HG03342 (cell line): Measurements from ENCODE around the gene PPP2R5D.
"Not testable (repeated sequence)": the region's sequence is repeated elsewhere in the genome, so short reads cannot be mapped to it uniquely, and the experiment has no call there.

Experiments
- ATAC-seq: cut with Tn5 transposase; IDR thresholded peaks from one replicate; pipeline ENCODE4 v1.9.1; 2021; ENCODE audit warnings: mild to moderate bottlenecking, moderate library complexity; ENCODE audit not compliant: unreplicated experiment

The PPP2R5D gene

DNA sequence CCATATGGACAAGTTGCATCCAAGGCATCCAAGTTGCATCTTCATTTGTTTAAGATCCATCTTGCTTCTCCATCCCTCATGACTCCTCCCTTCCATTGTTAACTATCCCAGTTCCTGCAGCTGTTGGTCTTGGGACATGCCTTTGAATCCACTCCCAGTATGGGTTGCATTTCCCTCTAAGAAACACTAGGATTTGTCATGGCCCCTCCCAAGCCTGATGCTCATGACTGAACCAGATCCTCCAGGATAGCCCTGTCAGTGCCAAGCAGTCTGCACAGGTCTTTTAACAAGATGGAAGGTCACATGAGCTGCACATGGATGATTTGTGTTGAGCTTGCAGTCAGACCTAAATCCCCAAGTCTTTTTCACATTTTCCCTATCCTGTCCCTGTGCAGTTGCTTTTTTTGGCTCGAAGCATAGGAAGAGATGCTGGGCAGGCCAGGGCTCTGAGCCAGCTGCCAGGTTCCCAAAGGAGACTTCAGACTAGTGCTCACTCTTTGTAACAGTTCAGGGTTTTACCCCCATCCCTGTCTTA, 4.2 kb downstream of the PPP2R5D start:
- ATAC-seq = no peak

DNA sequence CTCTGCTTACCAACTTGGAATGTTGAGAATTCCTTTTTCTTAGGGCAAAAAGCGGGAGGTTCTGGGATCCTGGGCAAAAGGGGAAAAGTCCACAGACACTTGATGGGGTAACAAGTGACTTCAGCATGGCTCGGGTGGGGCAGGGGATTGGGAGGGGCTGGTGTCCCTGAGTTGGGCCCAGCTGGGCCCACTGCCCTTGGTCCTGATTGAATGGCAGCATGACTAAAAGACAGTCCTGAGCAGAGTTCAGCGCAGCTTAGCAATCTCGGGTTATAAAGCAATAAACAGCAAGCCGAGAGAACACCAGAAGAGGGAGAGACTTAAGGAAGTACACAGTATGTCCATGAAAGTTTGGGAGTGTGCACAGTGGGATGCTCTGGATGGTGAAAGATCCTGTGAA, 5.6 kb downstream of the PPP2R5D start:
- ATAC-seq = no peak

DNA sequence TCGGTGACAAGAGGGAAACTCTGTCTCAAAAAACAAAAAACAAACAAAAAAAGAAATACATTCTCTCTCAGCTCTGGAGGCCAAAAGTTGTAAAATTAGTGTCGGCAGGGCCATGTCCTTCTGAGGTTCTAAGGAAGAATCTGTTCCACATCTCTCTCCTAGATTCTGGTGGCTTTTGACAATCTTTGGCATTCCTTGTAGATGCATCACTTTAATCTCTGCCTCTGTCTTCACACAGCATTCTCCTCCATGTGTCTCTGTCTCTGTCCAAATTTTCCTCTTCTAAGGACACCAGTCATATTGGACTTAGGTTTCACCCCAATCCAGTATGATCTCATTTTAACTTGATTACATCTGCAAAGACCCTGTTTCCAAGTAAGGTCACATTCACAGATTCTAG, 9.1 kb downstream of the PPP2R5D start:
- no peak for ATAC-seq

DNA sequence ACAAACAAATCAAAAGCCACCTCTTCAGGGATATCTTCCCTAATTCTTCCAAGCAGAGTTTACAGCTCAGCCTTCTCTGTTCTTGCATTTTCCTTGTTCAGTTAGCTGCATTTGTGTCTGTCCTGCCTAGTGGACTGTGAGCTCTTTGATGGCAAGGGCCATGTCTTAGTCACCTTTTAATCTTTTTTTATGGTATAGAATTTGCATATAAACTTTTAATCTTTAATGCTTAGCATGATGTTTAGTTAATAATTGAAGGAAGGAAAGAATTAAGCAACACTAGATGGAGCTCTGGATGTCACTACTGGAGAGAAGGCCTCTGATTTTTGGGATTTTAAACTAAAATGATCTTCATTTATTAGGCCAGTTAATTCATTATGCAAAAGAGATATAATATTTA, 12.1 kb downstream of the PPP2R5D start:
- no peak for ATAC-seq

DNA sequence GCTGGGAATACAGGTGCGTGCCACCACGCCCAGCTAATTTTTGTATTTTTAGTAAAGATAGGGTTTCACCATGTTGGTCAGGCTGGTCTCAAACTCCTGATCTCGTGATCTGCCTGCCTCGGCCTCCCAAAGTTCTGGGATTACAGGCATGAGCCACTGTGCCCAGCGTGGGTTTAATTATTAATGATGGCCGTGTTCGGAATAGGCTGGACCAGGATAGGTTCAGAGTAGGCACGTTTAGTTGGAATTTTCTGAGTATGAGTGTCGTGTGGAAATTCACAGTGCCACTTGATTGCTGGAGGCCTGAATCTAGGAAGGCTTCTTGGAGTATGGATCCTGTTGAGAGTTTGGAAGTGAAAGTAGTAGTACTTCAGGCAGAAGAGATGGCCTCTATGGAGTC, 13.8 kb downstream of the PPP2R5D start:
- ATAC-seq = not testable (repeated sequence)

DNA sequence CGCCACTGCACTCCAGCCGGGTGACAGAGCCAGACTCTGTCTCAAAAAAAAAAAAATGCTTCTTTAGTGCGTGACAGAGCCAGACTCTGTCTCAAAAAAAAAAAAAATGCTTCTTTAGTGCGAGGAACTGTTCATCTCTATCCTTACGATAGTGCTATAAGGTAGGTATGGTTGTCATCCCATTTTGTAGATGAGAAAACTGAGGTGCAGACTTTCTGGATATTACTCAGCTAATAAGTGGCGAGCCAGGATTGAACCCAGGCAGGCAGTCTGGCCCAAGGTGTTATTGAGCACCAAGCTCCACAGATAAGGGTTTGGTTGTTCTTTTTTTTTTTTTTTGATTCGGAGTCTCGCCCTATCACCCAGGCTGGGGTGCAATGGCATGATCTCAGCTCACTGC, 17.5 kb downstream of the PPP2R5D start:
- no peak for ATAC-seq

DNA sequence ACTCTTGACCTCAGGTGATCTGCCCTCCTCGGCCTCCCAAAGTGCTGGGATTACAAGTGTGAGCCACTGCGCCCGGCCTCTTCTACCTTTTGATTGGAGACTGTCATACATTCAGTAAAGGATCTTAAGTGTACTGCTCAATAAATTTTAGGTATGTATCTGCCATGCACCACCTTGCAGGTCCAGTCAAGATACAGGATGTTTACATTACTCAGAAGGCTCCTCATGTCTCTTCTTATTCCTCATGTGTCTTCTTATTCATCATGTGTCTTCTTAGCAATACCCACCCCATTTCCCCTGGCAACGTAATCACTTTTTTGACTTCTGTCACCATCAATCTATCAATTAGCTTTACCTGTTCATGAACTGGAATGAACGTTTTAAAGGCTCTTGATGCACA, 21.5 kb downstream of the PPP2R5D start:
- ATAC-seq = no peak

DNA sequence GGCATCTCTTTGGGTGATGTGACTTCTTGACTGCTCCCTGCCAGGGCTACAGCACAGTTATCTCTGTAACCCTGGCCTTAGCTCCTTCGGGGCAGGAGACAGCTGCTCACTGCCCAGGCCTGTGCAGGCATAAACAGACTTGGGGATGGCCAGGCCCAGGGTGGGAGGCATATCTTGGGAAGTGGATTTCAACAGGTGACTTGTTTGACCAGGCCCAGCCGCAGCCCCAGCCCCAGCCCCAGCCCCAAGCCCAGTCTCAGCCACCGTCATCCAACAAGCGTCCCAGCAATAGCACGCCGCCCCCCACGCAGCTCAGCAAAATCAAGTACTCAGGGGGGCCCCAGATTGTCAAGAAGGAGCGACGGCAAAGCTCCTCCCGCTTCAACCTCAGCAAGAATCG, 21.9 kb downstream of the PPP2R5D start:
- no peak for ATAC-seq

DNA sequence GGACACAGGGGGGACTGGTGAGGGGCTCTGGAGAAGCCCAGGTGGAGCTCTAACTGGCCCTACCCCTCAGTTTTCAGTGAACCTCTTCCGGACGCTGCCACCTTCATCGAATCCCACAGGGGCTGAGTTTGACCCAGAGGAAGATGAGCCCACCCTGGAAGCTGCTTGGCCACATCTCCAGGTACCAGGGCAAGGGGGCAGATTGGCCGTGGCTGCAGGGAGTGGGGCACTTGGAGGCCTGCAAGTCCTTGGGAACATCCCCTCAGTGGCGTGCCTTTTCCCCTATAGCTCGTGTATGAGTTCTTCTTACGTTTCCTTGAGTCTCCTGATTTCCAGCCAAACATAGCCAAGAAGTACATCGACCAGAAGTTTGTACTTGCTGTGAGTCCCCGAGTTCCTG, 22.8 kb downstream of the PPP2R5D start:
- ATAC-seq = no peak

DNA sequence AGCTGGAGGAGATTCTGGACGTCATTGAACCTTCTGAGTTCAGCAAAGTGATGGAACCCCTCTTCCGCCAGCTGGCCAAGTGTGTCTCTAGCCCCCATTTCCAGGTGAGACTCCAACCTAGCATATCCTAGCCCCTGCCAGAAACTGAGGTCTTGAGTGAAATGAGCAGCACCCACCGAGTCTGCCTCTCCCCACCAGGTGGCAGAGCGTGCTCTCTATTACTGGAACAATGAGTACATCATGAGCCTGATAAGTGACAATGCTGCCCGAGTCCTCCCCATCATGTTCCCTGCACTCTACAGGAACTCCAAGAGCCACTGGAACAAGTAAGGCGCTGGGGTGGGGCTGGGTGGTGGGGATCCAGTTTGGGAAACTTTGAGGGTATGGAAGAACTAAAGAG, 24.8 kb downstream of the PPP2R5D start:
- no peak for ATAC-seq

DNA sequence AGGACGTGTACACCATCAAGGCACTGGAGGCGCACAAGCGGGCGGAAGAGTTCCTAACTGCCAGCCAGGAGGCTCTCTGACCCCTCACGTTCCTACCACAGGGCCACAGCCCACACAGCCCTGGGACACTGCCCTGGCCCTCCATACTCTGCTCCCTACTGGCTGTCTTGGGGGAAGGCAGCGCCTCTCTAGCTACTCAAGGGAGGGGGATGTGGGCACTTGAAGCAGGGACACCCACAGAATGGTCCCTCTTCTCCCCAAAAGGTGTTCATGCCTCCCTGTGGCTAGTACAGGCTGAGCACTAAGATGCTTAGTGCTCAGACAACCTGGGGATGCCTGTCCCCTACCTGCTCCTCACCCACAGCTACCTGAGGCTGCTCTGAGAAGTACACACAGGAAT, 26.8 kb downstream of the PPP2R5D start:
- no peak for ATAC-seq

DNA sequence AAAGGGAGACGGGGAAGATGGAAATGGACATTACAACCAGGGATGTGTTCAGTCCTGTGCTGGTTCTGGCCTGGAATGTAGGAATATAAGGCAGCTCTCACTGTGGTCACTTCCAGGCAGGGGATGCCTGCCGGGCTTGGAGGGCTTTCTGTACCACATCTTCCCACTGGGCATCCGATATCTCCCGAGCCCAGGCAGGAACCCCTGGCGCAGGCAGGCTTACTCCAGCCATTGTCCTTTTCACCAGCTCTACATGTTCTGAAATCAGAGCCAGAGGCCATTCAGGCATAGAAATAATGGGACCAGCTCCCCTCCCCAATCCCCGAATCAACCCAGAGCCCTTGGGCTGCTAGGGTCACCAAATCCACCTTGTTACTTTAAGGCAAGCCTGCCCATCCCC, 28.0 kb downstream of the PPP2R5D start:
- no peak for ATAC-seq

DNA sequence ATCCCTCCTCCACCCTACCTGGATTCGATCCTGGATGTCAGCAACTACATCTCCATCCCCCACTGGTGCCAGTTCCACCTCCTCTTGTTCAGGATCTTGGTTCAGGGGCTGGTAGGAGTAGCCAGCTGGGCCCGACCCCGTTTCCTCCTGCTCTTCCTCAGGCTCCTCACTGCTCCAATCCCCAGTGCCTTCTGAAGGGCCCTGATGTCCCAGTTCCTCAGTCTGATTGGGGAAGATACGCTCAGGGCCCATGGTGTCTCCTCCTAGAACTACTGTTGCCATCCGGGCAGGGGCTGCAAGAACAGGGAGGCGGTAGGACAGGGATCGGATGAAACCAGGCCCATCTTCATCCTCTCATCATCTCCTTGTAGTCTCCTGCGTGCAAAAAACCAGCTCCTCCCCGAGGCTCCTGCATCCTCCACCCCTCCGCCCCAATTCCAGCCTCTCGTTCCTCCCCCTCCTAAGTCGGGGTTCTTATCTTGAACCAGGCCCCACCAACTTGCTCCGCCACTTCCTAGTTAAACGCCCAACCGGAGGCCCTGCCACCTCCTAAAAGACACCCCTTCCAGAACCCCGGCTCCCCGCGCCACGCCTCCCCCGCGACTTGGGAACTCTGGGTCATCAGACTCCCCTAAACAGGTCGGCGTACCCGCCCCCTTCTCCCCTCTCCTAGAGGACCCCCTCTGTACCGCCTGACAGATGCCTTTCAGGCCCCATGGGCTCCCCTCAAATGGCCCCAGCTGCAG, 28.9 kb downstream of the PPP2R5D start:
- ATAC-seq = peak; percentile 12

DNA sequence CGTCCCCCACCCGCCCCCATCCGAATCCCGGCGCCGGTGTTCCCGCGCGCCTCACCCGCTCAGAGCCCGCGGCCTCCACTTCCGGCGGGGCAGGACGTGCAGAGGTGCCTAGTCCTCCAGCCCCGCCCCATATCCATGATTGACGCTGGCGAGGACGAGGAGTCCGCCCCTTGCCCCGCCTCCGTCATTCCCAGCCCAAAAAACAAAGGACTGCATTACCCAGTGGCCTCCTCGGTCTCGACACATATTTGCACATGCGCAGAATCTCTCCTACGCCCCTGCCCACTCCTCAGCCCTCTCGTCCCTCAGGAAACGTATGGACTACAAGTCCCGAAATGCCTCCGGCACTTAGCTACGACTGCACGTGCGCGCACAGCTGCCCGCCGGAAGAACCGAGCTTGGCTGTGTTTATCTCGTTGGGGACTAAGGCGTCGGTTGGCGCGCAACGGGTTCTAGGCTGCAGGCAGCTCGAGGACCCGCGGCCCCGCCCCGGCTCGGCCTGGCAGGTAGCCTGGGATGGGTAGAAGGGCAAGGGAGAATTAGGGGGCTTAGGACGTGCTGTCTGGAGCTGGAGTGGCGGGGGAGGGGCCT, 29.6 kb downstream of the PPP2R5D start, which contains the start of the genes KLHDC3 and MEA1:
KLHDC3 (plus strand) TSS at position 407 of the 591 bp plus-strand sequence. CDS start 2,944 bp downstream, outside the sequence.
MEA1 (minus strand) TSS at position 104 of the 591 bp plus-strand sequence. CDS start 133 bp downstream, outside the sequence.
- ATAC-seq = peak; percentile 92

DNA sequence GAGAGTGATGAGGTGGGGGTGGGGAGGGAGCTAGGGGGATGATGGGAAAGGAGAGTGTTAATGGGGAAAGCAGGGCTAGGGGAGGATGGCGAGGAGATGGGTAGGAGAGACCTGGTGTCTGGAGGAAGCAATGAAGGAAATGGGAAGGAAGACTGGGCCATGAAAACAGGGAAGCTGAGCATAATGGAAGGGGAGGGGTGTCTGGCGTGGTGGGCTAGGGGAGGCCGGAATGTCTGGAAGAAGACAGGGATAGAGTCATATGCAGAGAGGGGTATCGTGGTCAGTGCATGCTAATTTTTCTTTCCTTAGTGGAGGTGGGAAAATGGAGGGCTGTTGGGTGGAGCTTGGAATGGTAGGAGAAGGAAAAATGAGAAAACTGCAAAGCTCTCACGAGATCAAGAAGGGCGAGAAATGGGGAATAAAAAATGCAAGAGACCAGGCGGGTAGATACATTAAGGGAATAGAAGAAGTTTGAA, 30.1 kb downstream of the PPP2R5D start:
- no peak for ATAC-seq

DNA sequence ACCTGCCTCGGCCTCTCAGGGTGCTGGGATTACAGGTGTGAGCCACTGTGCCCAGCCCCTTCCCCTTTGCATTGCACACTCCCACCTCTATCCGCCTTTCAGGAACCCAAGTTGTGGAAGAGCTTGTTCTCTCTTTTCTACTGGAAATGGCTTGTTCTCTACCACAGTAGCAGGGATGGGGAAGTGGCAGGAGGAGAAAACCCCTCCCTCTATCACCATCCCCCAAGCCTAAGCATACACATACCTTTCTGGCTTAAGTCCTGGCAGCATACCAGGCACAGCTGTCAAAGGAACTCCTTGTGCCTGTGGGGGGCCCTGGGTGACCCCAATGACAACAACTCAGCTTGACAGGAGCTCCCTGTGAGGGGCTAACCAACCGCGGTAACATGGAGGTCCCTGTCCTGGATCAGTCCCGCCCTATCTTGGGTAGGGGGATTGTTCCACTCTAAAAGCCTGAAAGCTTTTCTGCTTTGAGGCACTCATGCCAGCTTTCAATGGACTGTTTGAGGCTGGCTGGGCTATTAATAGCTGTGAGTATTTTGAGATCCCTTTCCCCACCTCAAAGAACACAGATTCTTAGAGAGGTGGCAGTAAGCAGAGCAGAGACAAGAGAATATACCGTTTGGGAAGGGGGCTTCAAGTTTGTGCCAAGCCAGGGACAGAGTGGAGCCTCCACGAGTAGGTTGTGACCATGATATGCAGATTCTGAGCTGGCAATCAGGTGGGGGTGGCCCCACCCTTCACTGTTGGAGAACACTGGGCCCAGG, 32.0 kb downstream of the PPP2R5D start:
- ATAC-seq = no peak

DNA sequence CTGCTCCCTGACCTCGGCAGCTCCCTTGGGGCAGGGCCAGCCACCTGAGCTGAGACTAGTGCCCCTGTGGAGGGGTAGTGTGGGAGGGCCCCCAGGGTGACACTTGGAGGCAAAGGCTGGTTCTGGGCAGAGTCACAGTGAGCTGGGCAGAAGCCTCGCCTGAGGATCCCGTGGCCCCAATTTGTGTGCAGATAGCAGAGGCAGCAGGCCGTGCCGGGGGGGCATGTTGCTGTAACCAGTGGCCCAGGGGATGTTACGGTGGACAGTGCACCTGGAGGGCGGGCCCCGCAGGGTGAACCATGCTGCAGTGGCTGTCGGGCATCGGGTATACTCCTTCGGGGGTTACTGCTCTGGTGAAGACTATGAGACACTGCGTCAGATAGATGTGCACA, 32.6 kb downstream of the PPP2R5D start:
- ATAC-seq = no peak

DNA sequence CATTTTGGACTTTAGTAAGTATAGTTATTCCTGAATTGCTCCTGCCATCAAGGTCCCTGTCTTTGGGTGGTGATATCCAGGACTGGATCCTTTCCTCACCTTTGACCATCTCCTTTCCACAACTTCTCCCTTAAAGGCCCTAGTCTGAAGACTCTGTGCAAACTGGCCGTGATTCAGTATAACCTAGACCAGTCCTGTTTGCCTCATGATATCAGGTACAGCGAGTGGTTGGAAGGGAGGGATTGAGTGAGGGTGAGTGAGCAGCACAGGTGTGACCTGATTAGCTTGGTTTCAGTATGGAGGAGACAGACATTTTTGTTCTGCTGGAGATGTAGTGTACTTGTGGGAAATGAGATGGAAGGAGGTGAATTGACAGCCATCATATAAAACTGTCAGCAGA, 34.8 kb downstream of the PPP2R5D start:
- ATAC-seq = no peak

DNA sequence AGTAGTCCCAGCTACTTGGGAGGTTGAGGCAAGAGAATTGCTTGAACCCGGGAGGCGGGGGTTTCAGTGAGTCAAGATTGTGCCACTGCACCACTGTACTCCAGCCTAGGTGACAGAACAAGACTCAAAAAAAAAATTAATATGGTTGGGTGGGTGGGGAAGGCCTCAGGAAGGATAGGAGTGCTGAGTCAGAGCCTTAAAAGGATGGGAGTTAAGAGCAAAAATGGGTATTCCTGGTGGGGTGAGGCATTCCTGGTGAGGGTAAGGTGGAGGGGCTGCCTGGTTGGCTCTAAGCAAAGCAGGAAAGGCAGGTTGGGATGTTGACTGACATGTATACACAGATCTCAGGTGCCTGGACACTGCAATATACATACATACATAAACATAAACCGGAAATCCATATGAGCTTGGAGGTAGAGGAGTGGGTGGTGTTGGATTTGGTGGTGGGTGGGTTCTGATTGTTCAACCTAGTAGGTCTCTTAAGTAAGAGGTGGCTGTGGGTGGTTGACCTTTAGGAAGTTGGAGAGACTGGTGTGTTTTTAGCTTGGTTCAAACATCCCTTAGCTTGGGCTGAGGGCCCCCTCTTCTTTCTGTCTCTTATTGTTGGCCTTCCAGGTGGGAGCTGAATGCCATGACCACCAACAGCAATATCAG, 35.8 kb downstream of the PPP2R5D start:
- ATAC-seq = no peak

DNA sequence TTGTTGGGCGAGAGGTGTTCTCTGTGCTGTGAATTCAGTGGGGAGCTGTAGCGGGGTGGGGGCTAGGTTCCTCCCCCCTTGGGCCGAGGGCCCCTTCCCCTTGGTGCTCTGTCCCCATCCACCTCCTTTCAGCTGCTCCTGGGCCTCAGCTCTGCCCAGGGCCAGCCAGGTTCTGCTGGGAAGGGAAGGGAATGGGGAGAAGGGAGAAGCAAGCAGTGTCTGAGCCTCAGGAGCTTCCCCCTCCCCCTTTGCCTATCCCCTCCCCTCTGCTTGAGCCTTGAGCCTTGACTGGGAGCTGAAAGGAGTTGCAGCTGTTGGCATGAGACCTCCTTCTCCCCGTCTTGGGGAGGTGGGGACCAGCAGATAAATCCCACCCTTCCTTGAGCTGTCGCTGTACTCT, 36.5 kb downstream of the PPP2R5D start:
- ATAC-seq = no peak
